GM18870 (cell line): ENCODE results near the gene TMEM141.
"Not testable (repeated sequence)": the region's sequence is repeated elsewhere in the genome, so short reads cannot be mapped to it uniquely, and the experiment has no call there.

Experiments used
- ATAC-seq: cut with Tn5 transposase; IDR thresholded peaks from one replicate; pipeline ENCODE4 v1.9.1; 2021; ENCODE audit warnings: moderate library complexity; ENCODE audit not compliant: unreplicated experiment

The TMEM141 gene

DNA sequence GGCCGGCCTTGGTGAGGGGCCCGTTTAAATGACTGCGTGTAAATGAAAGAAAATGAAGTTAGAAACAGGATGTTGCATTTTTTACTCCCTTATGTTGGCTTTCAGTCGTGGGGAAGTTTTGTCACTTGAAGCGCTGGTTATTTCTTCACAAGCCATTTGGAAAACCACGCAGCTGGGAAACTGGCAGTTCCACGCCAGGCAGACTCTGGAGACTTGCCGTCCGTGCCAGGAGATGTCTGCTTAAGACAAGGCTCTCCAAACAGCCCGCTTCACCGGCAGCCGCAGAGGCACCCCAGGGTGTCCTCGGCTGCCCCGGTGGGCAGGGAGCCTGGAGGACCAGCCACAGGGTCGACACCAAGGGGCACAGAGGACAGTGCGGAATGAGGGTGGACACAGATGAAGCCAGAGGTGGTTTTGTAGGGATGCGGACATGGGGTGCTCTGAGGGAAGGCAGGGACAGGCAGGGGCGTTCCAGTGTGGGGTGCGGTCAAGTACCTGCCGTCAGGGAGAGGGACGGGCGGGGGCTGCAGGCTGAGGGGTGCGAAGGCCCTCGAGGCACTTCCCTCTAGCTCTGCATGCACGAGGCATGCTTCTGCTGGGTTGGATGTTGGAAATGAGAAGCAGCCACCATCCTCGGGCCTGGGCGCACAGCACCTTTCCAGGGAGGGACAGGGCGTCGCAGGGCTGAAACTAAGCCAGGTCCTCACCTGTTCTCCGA is 40.0 kb downstream of the TMEM141 start:
- ATAC-seq: no peak

DNA sequence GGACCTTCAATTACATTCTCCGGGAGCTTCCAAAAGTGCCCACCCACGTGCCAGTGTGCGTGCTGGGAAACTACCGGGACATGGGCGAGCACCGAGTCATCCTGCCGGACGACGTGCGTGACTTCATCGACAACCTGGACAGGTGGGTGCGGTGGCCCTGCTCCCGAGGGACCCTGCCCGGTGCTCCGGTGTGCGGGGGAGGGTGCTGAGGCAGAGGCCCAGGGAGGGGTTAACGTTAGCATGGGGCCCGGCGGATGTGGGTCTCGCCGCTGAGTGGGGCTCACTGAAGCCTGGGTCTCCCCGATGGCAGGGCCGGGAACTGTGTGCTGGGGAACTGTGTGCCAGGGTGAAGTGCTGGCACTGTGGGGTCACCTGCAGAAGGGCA is 40.6 kb downstream of the TMEM141 start:
- ATAC-seq: no peak

DNA sequence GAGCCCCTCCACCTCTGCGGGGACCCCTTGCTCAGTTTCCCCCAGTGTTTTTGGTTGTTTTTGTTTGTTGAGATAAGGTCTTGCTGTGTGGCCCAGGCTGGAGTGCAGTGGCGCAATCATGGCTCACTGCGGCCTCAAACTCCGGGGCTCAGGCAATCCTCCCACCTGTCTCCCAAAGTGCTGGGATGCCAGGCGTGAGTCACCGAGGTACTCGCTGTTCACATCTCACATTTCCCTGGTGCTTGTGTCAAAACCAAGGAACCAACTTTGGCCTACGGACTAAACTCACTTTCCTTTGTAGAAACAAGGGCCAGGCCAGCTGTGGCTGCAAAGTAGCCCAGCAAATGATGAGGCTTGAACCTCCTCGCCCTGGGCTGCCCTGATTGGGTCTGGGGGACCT is 41.4 kb downstream of the TMEM141 start:
- ATAC-seq: no peak

DNA sequence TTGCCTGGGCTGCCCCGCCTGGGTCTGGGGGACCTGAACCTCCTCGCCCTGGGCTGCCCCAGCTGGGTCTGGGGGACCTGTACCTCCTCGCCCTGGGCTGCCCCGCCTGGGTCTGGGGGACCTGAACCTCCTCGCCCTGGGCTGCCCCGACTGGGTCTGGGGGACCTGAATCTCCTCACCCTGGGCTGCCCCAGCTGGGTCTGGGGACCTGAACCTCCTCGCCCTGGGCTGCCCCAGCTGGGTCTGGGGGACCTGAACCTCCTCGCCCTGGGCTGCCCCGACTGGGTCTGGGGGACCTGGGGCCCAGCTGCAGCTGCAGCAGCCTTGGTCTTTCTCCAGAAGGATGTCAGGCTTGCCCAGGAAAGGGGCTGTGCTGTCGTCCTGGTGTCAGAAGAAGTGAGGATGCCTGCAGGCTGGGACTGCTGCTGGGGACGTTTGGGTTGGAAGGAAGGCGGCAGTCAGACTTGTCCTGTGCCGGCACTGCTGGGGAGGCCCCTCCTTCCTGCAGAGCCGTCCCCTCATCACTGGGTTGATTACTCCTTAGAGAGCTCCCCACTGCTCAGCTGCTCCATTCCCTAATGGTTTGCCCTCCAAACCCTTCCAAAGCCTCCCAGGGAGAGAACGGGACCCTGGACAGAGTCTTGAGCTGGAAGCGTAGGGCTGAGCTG is 42.4 kb downstream of the TMEM141 start:
- ATAC-seq: not testable (repeated sequence)

DNA sequence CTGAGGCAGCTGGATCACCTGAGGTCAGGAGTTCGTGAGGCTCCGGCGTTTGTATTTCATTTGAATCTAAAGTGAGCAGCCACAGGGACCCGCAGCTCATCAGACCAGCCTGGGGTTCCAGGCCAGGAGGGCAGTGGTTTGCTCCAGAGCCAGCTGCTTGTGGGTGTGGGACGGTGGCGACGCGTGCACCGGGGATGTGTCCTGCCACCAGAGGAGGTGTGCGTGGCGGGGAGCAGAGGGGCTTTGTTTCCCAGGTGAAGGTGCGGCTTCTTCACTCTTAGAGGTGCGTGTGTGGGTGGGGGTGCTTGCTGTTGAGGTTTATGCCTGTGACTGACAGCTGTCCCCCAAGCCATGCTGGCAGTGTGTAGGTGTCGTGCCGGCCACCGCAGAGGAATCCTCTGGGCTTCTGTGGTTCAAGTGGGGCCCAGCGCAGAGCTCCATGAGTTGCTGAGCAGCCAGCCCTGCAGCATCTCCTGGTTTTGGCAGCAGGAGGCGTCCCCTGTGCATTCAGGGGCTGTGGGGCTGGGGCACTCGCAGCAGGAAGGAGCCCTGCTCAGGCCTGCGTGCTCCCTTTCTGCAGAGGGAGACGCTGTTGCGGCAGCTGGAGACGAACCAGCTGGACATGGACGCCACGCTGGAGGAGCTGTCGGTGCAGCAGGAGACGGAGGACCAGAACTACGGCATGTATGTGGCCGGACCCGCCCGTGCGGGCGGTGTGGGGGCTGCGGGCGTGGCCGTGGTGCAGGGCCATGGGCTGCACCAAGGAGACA is 44.2 kb downstream of the TMEM141 start:
- no peak for ATAC-seq

DNA sequence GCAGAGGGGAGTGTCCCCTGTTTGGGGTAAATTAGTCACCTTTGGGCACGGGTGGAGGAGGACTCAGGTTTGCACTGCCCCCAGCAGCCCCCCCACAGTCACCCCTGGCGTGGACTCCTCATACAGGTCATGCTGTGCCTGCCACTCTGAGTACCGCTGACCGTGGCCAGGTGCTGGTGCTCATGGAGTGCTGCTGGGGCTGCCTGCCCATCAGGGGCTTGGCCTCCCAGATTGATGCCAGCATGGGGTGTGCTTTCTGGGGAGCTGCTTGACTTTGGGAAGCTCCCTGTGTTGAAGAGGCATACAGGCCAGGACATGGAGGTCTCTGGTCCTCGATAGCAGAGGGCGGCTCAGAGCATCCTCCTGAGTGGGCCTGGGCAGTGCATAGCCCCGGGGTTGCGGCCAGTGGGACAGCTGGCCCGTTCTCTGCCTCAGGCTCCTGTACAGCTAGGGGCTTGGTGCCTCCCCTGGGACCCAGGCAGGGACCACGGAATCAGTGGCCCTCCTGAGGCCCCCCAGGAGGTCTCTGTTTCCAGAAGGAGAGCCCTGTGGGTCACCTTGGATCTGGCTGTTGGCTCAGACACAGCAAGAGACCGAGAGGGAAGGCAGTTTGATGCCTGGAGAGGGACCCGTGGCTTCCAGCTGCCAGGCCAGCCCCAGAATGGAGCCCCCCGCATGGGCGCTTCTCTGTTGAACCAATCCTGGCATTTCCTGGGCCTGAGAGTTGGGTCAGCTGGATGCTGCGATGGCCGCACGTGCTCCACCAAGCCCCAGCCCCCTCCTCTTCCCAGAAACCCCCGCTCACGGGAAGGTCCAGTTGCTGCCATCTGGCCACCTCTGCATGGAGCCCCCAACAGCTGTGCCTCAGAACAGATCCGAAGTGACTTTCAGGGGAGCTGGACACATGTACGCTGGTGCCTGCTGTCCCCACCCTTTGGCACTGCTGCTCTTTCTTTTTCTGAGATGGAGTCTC is 45.1 kb downstream of the TMEM141 start:
- no peak for ATAC-seq

DNA sequence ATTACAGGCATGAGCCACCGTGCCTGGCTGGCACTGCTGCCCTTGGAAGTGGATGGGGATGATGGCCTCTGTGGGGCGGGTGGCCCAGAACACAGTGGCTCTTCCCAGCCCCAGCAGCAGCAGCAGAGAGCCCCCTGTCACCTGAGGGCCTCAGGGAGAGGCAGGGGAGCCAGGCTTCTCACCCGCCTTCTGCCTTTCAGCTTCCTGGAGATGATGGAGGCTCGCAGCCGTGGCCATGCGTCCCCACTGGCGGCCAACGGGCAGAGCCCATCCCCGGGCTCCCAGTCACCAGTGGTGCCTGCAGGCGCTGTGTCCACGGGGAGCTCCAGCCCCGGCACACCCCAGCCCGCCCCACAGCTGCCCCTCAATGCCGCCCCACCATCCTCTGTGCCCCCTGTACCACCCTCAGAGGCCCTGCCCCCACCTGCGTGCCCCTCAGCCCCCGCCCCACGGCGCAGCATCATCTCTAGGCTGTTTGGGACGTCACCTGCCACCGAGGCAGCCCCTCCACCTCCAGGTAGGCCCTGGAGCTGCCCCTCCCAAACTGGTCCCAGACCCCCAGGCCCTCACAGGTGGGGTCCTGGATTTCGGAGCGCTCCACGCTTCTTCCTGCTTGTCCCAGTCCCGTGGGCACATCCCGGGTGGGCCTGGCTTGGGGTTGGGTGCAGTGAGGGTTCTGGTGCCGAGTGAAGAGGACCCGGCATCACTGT is 46.2 kb downstream of the TMEM141 start:
- ATAC-seq: no peak

DNA sequence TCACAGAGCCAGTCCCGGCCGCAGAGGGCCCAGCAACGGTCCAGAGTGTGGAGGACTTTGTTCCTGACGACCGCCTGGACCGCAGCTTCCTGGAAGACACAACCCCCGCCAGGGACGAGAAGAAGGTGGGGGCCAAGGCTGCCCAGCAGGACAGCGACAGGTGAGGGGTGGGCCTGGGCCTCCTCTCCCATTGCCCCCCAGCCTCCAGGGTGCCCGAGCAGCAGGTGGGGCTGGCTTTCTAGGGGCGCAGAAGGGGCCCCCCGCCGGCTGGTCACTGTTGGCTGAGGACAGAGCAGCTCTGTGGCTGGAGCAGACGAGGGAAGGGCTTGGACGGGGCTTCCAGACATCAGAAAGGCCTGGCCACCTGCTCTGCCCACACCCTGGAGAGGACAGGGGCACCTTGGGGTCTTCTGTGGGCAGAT is 46.7 kb downstream of the TMEM141 start:
- not testable (repeated sequence) for ATAC-seq

DNA sequence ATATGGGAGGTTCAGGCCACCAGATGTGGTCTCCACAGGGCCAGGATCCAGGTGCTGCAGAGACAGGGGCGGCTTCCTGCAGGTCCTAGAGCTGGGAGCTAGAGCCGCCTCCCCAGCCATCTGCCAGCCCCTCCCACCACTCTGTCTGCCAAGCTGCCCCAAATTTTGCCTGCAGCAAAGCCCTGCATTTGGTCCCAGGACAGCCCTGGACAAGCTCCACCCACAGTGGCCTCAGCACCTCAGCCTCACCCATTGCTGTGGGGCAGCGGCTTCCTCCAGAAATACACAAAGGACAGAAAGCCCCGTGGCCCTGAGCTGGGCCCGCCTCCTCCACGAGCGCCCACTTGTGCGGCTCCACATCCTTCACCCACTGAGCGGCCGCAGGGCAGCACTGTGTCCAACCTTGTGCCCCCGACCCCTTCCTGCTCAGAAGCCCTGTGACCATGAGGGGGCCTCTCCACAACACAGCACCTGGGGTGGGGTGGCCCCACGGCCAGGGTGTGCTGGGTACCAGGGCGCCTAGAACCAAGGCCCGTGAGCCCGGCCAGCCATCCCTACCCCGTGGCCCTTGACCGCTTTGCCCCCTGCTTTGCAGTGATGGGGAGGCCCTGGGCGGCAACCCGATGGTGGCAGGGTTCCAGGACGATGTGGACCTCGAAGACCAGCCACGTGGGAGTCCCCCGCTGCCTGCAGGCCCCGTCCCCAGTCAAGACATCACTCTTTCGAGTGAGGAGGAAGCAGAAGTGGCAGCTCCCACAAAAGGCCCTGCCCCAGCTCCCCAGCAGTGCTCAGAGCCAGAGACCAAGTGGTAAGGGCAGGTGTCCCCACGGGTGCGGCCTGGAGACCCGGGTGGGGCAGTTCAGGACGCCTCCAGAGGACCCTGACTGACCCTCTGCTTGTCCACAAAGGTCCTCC is 47.4 kb downstream of the TMEM141 start:
- ATAC-seq: no peak

DNA sequence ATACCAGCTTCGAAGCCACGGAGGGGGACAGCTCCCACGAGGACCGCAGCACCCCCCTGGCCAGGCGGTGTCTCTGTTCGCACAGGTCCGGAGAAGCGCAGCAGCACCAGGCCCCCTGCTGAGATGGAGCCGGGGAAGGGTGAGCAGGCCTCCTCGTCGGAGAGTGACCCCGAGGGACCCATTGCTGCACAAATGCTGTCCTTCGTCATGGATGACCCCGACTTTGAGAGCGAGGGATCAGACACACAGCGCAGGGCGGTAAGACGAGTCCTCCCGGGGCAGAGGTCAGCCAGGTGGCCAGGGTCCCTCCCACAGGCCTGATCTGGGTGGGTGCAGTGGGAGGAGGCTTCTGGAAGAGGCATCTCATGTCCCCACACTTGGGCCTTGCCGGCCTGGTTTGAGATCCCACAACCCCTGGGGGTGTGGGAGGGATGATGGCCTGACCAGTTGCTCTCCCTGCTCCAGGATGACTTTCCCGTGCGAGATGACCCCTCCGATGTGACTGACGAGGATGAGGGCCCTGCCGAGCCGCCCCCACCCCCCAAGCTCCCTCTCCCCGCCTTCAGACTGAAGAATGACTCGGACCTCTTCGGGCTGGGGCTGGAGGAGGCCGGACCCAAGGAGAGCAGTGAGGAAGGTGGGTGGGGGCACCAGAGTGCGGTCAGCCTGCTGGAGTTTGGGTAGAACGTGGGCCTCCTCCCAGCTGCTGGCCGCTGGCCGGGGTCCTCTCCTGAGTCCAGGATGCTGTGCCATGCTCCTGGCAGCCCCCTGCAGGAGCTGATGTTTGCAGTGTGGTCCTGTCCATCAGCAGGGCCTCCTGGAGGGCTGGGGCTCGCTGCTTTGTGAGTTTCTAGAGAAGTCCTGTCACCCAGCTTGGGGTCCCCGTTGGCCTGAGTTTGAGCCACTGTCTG is 48.3 kb downstream of the TMEM141 start:
- ATAC-seq: no peak

DNA sequence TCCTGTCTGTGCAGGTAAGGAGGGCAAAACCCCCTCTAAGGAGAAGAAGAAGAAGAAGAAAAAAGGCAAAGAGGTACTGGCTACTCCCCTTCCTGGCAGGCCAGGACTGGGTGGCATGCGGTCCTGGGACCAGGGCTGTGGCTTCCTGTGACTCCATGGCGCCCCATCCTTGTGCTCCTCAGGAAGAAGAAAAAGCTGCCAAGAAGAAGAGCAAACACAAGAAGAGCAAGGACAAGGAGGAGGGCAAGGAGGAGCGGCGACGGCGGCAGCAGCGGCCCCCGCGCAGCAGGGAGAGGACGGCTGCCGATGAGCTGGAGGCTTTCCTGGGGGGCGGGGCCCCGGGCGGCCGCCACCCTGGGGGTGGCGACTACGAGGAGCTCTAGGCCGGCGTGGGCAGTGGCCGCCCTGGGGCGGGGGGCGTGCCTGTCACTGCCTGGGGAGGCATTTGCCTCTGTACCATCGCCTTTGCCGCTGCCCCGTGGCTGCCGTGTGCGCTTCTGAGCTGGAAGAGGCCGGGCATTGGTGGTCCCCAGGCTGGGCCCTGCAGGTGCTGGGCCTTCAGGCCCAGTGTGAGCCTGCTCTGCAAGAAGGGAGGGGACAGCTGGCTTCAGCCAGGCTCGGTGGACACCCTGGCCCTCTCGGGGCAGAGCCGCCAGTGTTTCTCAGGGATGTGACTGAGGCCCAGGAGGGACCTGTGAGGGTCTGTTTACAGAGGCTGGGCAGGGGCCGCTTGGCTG is 49.2 kb downstream of the TMEM141 start:
- ATAC-seq: no peak

DNA sequence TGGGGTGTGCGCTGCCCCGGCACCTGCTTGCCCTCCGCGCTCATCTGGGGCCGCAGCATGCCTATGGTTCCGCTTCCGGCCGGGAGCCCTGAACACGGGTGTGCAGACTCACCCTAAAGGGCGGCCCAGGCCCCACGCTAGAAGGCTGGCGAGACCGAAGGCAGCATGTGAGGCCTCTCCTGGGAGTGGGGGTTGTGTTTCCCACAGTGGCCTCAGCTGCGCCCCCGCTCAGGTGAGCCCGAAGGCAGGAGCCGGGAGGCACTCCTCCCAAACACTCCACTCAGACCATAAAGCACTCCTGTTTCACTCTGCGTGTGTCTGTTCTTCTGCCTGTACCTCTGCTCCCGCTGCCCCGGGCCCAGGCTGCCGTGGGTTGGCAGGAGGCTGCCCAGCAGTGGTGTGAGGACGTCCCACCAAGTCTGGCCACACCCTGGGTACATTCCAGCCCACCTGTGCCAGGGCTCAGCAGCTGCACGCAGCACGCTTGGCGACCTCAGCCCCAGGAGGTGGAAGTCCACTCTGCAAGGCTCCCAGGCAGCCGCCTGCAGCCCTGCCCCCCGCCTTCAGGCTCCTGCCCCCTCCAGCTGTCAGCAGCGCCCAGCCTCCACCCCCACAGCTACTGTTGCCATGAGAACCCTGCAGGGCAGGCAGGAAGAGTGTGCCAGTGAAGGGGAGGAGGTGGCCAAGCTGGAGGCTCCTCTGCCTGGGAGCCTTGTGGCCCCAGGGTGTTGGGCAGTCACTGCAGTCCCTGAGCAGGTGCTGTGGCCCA is 49.9 kb downstream of the TMEM141 start:
- ATAC-seq: no peak

DNA sequence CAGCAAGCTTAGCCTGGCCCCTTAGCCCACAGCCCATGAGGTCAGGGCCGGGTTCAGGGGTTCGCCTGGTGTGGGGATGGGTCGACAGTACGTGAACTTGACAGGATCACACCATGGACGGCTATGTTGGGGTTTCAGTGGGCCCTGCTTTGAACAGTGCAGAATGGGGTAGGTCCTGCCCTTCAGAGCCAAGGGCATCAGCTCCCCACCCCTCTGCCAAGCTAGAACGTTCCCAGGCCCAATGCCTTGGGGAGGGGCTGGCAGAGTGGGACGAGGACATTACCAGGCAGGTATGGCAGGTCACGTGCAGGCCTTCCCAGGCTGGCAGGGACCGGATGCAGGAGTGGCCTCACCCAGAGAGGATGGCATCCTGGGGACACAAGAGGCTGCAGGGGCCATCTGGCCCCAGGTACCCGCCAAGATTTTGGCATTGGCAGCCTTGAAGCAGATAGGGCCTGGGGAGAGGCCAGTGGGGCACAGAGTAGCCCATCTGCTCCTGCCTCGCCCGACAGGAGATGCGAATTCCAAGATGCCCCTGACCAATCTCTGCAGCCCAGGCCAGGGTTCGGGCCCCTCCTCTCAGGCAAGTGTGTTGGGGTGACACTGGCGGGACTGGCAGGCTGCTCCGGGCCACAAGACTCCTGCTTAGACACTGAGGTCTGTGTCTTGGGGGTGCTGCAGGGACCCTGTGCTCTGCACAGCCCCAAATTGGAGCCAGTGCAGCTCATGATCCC is 50.7 kb downstream of the TMEM141 start:
- not testable (repeated sequence) for ATAC-seq

DNA sequence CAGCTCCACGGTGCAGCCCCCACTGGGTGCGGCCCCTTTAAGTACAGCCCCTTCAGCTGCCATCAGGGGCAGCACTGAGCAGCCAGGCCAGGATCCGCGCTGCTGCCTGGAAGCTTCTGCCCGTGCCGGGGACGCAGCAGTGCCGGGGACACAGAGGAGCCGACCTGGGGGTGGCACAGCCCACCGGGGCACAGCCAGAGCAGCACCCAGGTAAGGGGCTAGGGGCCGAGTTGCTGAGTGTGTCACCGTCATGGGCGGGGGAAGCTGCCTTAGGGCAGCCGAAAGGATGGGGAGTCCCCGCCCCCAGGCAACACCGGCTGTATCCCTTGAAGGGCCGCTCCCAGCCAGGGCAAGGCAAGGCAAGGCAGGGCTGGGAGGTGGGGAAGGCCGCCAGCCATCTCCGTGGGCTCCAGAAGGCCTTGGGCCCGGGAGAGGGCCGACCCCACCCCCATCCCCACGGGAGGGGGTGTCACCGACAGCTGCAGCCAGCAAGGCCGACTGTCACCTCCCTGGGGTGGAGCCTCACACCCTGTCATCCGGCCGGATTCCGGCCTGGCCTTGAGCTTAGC is 51.3 kb downstream of the TMEM141 start, which contains the start of gene AJM1:
Gene AJM1 (plus strand): TSS at position 99 of the 569 bp plus-strand sequence. CDS start 1,937 bp downstream, outside the sequence.
- not testable (repeated sequence) for ATAC-seq
